Osteocyte (in vitro differentiated cells): Measurements from ENCODE around the gene DENND5B. TPM values are rescaled to one million over a fixed set of nuclear protein-coding genes. Genes with fewer than 3 reads are reported as not detected.

Experiments
- DNase-seq: peaks from one replicate; pipeline ENCODE4 v3.0.0; 2021; ENCODE audit warnings: mixed read lengths; ENCODE audit not compliant: unreplicated experiment; ENCODE audit errors: extremely low spot score
- H3K27ac Mint-ChIP-seq: one replicate; pipeline ENCODE4 v1.8.0; 2021; ENCODE audit warnings: mild to moderate bottlenecking, mixed read lengths; ENCODE audit not compliant: unreplicated experiment
- H3K27me3 Mint-ChIP-seq: one replicate; pipeline ENCODE4 v1.8.0; 2021; ENCODE audit warnings: mixed read lengths; ENCODE audit not compliant: unreplicated experiment
- H3K36me3 Mint-ChIP-seq: one replicate; pipeline ENCODE4 v1.8.0; 2021; ENCODE audit warnings: mixed read lengths; ENCODE audit not compliant: unreplicated experiment
- H3K4me1 Mint-ChIP-seq: one replicate; pipeline ENCODE4 v1.8.0; 2021; ENCODE audit warnings: mixed read lengths; ENCODE audit not compliant: unreplicated experiment
- H3K4me3 Mint-ChIP-seq: one replicate; pipeline ENCODE4 v1.8.0; 2021; ENCODE audit warnings: mild to moderate bottlenecking, moderate library complexity, mixed read lengths; ENCODE audit not compliant: unreplicated experiment
- H3K9me3 Mint-ChIP-seq: one replicate; pipeline ENCODE4 v1.8.0; 2021; ENCODE audit warnings: mixed read lengths; ENCODE audit not compliant: unreplicated experiment
- CTCF ChIP-seq: fragments of 200-600 bp; sonication (generic); IDR thresholded peaks from 2 replicates; pipeline ENCODE4 v1.5.0; 2021; ENCODE audit warnings: antibody characterized with exemption, mild to moderate bottlenecking, moderate library complexity
- total RNA-seq: library from RNA; stranded (reverse); gene quantifications from 2 replicates; pipeline ENCODE4 v1.2.1, GENCODE V29; 2021

Gene DENND5B
- total RNA-seq, 1 donor from 2014 or later, result 17.8 TPM

- Mint-ChIP-seq H3K36me3 (no peaks in the 10 kb centered on the region), H3K27me3 (no peaks in the 10 kb centered on the region), H3K9me3 (peaks cover 3% of the 10 kb centered on the region), H3K4me1 (peaks cover 13% of the 10 kb centered on the region), H3K27ac (no peak overlapping the region), H3K4me3 (no peak overlapping the region)
- no peak for DNase-seq
- no peak for TF ChIP-seq CTCF
These were observed 12.6 kb upstream of the DENND5B start for GRCh38 chr12:31603546-31604009.

DNA sequence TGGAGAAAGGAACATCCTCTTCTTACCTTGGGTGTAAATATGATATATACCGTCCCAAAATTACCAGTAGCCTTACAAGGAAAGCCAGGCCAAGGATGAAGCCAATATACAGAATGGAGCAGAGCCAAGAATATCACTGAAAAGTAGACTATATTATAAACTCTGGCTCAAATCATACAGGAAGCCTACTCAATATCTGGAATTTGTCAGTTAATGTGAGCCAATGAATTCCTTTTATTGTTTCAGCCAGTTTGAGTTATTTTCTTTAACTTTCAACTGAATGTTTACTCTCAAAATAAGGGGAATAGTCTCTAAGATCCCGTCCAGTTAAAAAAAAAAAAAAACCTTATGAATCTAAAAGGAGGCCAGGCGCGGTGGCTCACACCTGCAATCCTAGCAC, 9.8 kb upstream of the DENND5B start:
- no peak overlapping the region for H3K27ac Mint-ChIP-seq
- no peaks in the 10 kb centered on the region for H3K27me3 Mint-ChIP-seq
- H3K9me3 Mint-ChIP-seq, result no peaks in the 10 kb centered on the region
- peaks cover 13% of the 10 kb centered on the region for H3K4me1 Mint-ChIP-seq
- no peak for DNase-seq
- no peak overlapping the region for H3K4me3 Mint-ChIP-seq
- no peak for TF ChIP-seq CTCF
- H3K36me3 Mint-ChIP-seq, result no peaks in the 10 kb centered on the region

DNA sequence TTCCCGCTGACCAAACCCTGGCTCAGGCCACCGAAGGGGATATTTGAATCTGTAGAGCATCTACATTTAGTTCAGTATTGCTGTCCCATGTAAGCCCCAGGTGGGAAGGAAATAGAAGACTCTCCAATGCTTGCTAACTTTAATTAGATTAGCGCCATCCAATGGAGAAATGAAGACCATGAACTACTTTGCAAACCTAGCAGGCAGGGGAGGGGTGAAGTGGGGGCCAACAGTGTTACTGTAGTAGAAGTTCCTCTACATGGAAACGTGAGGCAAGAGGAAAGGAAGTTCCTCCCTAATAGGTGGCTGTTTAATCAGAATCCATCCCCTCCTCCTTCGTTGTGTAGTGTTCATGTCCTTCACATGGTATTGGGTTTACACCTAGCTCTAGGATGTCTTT, 9.3 kb upstream of the DENND5B start:
- no peak overlapping the region for H3K27ac Mint-ChIP-seq
- H3K9me3 Mint-ChIP-seq, result no peaks in the 10 kb centered on the region
- H3K36me3 Mint-ChIP-seq, result no peaks in the 10 kb centered on the region
- no peak for TF ChIP-seq CTCF
- no peak overlapping the region for H3K4me3 Mint-ChIP-seq
- no peak for DNase-seq
- H3K4me1 Mint-ChIP-seq, result peaks cover 13% of the 10 kb centered on the region
- peaks cover 3% of the 10 kb centered on the region for H3K27me3 Mint-ChIP-seq

DNA sequence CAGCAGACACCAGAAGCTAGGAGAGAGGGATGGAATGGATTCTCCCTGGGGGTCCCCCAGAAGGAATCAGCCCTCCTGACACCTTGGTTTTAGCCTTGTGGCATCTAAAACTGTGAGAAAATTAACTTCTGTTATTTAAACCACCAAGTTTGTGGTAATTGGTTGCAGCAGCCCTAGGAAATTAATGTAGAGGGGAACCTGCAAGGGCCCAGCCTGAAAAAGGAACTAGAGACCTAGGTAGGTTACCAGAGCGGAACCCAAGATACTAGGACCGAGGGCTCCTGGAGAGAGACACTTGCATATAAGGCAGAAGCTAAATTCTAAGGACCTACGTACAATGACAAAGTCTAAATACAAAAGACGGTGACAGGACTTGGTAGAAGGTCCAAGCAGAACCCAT, 8.1 kb upstream of the DENND5B start:
- peaks cover 3% of the 10 kb centered on the region for H3K27me3 Mint-ChIP-seq
- H3K9me3 Mint-ChIP-seq, result no peaks in the 10 kb centered on the region
- no peak overlapping the region for H3K4me3 Mint-ChIP-seq
- no peak overlapping the region for H3K27ac Mint-ChIP-seq
- no peak for TF ChIP-seq CTCF
- no peaks in the 10 kb centered on the region for H3K36me3 Mint-ChIP-seq
- DNase-seq, result no peak
- H3K4me1 Mint-ChIP-seq, result peaks cover 13% of the 10 kb centered on the region

DNA sequence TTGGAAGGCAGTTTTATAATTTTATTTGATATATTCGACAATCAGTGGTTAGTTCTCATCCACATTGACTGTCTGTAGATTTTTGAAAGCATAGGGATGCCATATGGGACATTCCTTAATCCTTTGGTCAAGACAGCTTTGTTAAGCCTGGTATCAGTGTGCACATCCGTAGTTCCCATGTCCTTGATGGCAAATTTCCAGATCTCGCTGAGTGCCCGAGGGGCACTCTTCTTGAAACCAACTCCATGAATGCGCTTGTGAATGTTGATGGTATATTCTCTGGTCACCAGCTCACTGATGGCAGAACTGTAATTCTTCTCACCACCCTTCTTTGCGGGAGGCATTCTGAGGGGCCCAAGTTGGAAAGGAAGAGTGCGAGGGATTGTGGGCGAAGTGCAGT, 6.1 kb upstream of the DENND5B start:
- DNase-seq, result no peak
- Mint-ChIP-seq H3K36me3 (no peaks in the 10 kb centered on the region), H3K4me3 (no peak overlapping the region), H3K4me1 (peaks cover 13% of the 10 kb centered on the region), H3K27me3 (peaks cover 3% of the 10 kb centered on the region), H3K27ac (no peak overlapping the region), H3K9me3 (no peaks in the 10 kb centered on the region)
- no peak for TF ChIP-seq CTCF
